ENCODE measurements around the gene NUMA1. TPM values are rescaled to one million over a fixed set of nuclear protein-coding genes. Genes with fewer than 3 reads are reported as not detected.

Gene NUMA1
- total and polyA plus RNA-seq, 2 of the 8 experiments (the other 6 are each of a cell fraction or from before 2014, with no cell fraction given) = 101 to 107 TPM

- TF ChIP-seq JUN (IDR thresholded peaks at IDR 0.05; ENCODE audit: low read depth, low read length) (no peak), CEBPB (IDR thresholded peaks at IDR 0.05; ENCODE audit: low read depth, low read length) (no peak), ZNF274 (IDR thresholded peaks at IDR 0.05; ENCODE audit: borderline replicate concordance, extremely low read depth, low read length) (no peak), CHD2 (IDR thresholded peaks at IDR 0.05; ENCODE audit: low read length) (no peak), CBX8 (IDR thresholded peaks at IDR 0.05; ENCODE audit: borderline replicate concordance, low read depth, low read length) (no peak)
Measured at GRCh38 chr11:72127923-72128322, 47.6 kb upstream of the NUMA1 start (continued).
